ENCODE data around the gene ROBO1.
A peak's percentile ranks its signal among the peaks of the same experiment; 100 is the strongest.
"Not testable (repeated sequence)": the region's sequence is repeated elsewhere in the genome, so short reads cannot be mapped to it uniquely, and the experiment has no call there.

The ROBO1 gene

GRCh38 chr3:79767905-79768267, at the start of gene ROBO1:
Gene ROBO1 (minus strand): TSS chr3:79767998.
- DNase-seq = no peak

- no peak for DNase-seq
Measured at GRCh38 chr3:79817224-79817623, 49.4 kb upstream of the ROBO1 start.

GRCh38 chr3:79815478-79815877, 47.7 kb upstream of the ROBO1 start:
- DNase-seq = no peak

- no peak for DNase-seq
Measured at GRCh38 chr3:79810581-79810980, 42.8 kb upstream of the ROBO1 start.

GRCh38 chr3:79810092-79810491, 42.3 kb upstream of the ROBO1 start:
- no peak for DNase-seq

GRCh38 chr3:79809106-79809505, 41.3 kb upstream of the ROBO1 start:
- no peak for DNase-seq

- no peak for DNase-seq
Measured at GRCh38 chr3:79808515-79808914, 40.7 kb upstream of the ROBO1 start.

- not testable (repeated sequence) for DNase-seq
Measured at GRCh38 chr3:79790177-79790576, 22.4 kb upstream of the ROBO1 start.

GRCh38 chr3:79773291-79773690, 5.5 kb upstream of the ROBO1 start:
- DNase-seq = no peak

GRCh38 chr3:79769229-79769628, 1.4 kb upstream of the ROBO1 start:
- no peak for DNase-seq

GRCh38 chr3:79767194-79767904, 449 bp downstream of the ROBO1 start:
- no peak for DNase-seq

- no peak for DNase-seq
Measured at GRCh38 chr3:79766496-79767193, 1.2 kb downstream of the ROBO1 start.

GRCh38 chr3:79765911-79766310, 1.9 kb downstream of the ROBO1 start:
- no peak for DNase-seq

GRCh38 chr3:79761441-79761840, 6.4 kb downstream of the ROBO1 start:
- no peak for DNase-seq

- no peak for DNase-seq
Measured at GRCh38 chr3:79751703-79752102, 16.1 kb downstream of the ROBO1 start.

- no peak for DNase-seq
Measured at GRCh38 chr3:79737530-79737929, 30.3 kb downstream of the ROBO1 start.

GRCh38 chr3:79729096-79729495, 38.7 kb downstream of the ROBO1 start:
- peak; percentile 26 for DNase-seq

GRCh38 chr3:79726786-79727185, 41.0 kb downstream of the ROBO1 start:
- no peak for DNase-seq

- no peak for DNase-seq
Measured at GRCh38 chr3:79724206-79724605, 43.6 kb downstream of the ROBO1 start.

- DNase-seq = no peak
Measured at GRCh38 chr3:79690072-79690471, 77.7 kb downstream of the ROBO1 start.

GRCh38 chr3:79685108-79685507, 82.7 kb downstream of the ROBO1 start:
- no peak for DNase-seq

GRCh38 chr3:79684041-79684440, 83.8 kb downstream of the ROBO1 start:
- no peak for DNase-seq

- no peak for DNase-seq
Measured at GRCh38 chr3:79672731-79673130, 95.1 kb downstream of the ROBO1 start.

GRCh38 chr3:79672075-79672474, 95.7 kb downstream of the ROBO1 start:
- DNase-seq = no peak

GRCh38 chr3:79670178-79670577, 97.6 kb downstream of the ROBO1 start:
- DNase-seq = no peak

All from NCI-H345 (cell line).